ENCODE measurements around the gene EFNB3. TPM values are rescaled to one million over a fixed set of nuclear protein-coding genes. Genes with fewer than 3 reads are reported as not detected.

EFNB3 gene
- total and polyA plus RNA-seq, 10 of the 15 experiments (the other 5 are each of a cell fraction or from before 2014, with no cell fraction given) = 0.01 to 0.13 (median 0.04) TPM; not detected in 5

DNA sequence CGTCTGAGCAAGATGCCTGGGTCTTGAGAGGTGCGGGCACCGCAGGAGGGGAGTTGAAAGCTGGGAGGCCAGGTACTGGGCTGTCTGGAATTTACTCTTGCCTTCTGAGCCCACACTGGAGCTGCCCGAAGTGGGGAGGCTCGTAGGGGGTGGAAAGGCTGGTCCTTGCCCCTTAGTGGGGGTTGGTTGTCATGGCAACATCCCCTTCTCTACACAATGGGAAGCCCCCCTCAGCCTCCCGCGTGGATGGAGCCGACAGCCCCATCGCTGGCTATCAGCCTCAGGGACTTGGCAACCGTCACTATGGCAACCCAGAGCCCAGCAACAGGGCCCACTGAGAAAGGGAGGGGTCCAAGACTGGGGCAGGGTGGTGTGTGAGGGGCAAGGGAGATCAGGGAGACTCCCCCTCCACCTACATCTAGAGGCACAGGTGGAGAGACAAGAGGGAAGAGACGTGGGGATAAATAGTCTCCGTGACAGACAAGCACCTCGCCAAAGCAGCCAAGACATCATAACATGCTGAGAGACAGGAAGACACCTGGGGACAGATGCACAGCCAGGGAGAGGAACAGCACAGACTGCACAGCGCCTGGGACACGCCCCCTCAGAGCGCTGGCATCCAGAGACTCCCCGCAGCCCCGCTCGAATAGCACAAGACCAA lies 7.2 kb downstream of the EFNB3 start:
- BruUV-seq (replicated peaks) = no TSS peak
- SMC1A ChIA-PET (ENCODE audit: uncharacterized antibody, unreplicated experiment) = no interaction called here
- Histone ChIP-seq H3K4me1 (ENCODE audit: control insufficient read depth, insufficient read depth, low read length) (peaks cover 5% of the 10 kb centered on the region), H3K4me2 (ENCODE audit: control insufficient read depth, insufficient read depth) (no peak overlapping the region), H3K27me3 (replicated peaks in 1 of 2; ENCODE audit: control insufficient read depth in 2 of 2, insufficient read depth in 2 of 2, low read length in 1 of 2) (peaks cover under 1 to 7% of the 10 kb centered on the region in 2 experiments; a peak in 3 of 4 replicates), H3K79me2 (ENCODE audit: control insufficient read depth, insufficient read depth, low read length) (no peaks in the 10 kb centered on the region), H3K36me3 (ENCODE audit: control insufficient read depth in 2 of 2, insufficient read depth in 2 of 2, low read length in 1 of 2) (no peaks in the 10 kb centered on the region), H2AFZ (ENCODE audit: control insufficient read depth, low read depth, low read length) (no peak overlapping the region), H4K20me1 (ENCODE audit: control insufficient read depth, insufficient read depth) (no peaks in the 10 kb centered on the region), H3K27ac (ENCODE audit: control insufficient read depth, insufficient read depth) (no peak overlapping the region), H3K9me3 (replicated peaks; ENCODE audit: control insufficient read depth, insufficient read depth, low read length) (no peaks in the 10 kb centered on the region), H3K9ac (ENCODE audit: control insufficient read depth, insufficient read depth, low read length) (no peak overlapping the region), H3K4me3 (no peak overlapping the region)
- 40% methylated on average over 19 of the region's 19 CpGs for WGBS (ENCODE audit: insufficient coverage, insufficient replicate concordance, low lambda C conversion rate, missing lambda C conversion rate)
- ATAC-seq = no peak
- RAD21 ChIA-PET (ENCODE audit: unreplicated experiment) = no interaction called here
- in situ Hi-C loops (cut with MboI) = no loop called here
- no peak for DNase-seq (ENCODE audit: low read depth, low spot score)
- POLR2A ChIA-PET = no interaction called here
- FAIRE-seq = no peak
- TF ChIP-seq GATAD2B (conservative IDR thresholded peaks at IDR 0.05; ENCODE audit: low read depth) (no peak), POU2F2 (IDR thresholded peaks at IDR 0.05; ENCODE audit: borderline replicate concordance, low read depth, low read length) (no peak), RAD51 (IDR thresholded peaks at IDR 0.05) (no peak), TARDBP (IDR thresholded peaks at IDR 0.05; ENCODE audit: borderline replicate concordance) (no peak), RUNX3 (IDR thresholded peaks at IDR 0.05; ENCODE audit: low read length) (no peak), NFYB (IDR thresholded peaks at IDR 0.05; ENCODE audit: insufficient read depth, low read depth, low read length) (no peak), DPF2 (IDR thresholded peaks at IDR 0.05) (no peak), WRNIP1 (IDR thresholded peaks at IDR 0.05; ENCODE audit: borderline replicate concordance, low read depth, low read length) (no peak), ASH2L (IDR thresholded peaks at IDR 0.05; ENCODE audit: borderline replicate concordance, low read depth) (no peak), YBX1 (IDR thresholded peaks at IDR 0.05) (no peak)
- intact Hi-C loops (cut with micrococcal nuclease; ENCODE audit: unreplicated experiment) = no loop called here
- CTCF ChIA-PET = no interaction called here
